GM19438 (cell line): ENCODE measurements around the gene YY1.
"Not testable (repeated sequence)": the region's sequence is repeated elsewhere in the genome, so short reads cannot be mapped to it uniquely, and the experiment has no call there.

Source experiments
- ATAC-seq: cut with Tn5 transposase; IDR thresholded peaks from one replicate; pipeline ENCODE4 v1.9.1; 2021; ENCODE audit warnings: low read depth; ENCODE audit not compliant: unreplicated experiment

YY1 gene

DNA sequence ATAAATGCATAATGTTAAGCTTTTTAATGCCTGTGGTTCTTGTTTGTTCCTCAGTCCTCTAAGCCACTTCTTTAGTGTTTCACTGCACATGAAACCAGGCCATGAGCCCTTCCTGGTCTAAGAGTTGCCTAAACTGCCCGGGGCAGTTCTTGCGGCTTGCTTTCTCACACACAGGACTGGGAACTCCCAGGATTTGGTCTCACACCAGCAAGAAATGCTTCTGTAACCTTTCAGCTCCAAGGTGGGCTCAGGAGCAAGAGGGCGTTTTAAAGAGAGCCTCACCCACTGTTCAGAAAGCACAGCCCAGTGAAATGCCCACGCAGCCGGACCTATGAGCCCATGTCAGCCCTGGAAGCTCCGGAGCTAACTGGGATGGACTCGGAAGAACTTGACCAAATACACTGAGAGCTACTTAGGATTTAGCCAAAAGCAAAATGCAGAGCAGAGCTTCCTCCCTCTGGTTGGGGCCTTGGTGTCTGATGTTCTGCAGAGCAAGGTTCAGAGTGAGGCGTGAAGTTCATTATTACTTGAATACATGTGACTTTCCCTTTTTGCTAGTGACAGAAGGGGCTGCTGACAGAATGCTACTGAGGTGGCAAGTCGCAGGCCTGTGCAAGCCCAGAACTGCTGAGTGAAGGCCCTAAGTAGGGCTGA lies 43.9 kb downstream of the YY1 start:
- ATAC-seq, result no peak

DNA sequence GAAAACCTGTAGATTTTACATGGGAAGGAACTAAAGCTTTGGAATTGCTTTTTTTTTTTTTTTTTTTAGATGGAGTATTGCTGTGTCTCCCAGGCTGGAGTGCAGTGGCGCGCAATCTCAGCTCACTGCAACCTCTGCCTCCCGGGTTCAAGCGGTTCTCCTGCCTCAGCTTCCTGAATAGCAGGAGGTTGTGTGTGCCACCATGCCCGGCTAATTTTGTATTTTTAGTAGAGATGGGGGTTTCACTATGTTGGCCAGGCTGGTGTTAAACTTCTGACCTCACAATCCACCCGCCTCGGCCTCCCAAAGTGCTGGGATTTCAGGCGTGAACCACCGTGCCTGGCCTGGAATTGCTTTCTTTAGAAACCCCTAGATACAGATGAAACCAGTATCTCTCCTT lies 44.5 kb downstream of the YY1 start:
- ATAC-seq, result not testable (repeated sequence)

DNA sequence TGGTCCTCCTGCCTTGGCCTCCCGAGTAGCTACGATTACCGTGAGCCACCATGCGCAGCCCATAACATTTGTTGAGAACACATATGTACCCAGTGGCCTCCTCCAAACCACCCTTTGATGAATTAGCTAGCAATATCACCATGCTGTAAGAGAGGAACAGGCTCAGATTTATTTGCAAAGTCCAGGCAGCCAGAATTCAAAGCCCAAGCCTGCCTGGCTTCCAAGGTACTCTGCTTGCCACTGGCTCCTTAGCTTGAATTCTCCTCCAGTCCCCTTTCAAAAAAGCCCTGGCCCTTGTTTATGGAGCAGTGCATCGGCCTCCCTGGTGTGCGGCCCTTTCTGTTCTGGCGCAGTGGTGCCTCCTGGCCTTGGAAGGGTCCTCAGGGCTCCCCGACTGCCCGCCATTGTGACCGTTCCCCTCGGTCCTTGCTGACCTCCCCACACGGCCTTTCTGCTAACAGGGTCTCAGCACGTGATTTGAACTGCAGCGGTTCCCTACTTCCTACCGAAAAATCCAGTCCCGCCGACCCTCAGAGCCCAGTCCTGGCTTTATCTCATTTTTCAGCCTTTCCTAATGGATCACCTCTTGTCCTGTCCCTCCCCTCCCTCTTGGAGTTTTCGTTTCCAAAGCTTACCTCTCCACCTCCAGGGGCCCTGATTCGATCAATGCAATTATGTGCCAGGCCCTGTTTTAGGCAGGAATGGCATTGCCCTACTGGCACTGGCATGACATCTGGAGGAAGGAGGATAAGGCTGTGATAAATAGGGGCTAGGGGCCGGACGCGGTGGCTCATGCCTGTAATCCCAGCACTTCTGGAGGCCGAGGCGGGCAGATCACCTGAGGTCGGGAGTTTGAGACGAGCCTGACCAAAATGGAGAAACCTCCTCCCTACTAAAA lies 45.3 kb downstream of the YY1 start:
- ATAC-seq, result no peak

DNA sequence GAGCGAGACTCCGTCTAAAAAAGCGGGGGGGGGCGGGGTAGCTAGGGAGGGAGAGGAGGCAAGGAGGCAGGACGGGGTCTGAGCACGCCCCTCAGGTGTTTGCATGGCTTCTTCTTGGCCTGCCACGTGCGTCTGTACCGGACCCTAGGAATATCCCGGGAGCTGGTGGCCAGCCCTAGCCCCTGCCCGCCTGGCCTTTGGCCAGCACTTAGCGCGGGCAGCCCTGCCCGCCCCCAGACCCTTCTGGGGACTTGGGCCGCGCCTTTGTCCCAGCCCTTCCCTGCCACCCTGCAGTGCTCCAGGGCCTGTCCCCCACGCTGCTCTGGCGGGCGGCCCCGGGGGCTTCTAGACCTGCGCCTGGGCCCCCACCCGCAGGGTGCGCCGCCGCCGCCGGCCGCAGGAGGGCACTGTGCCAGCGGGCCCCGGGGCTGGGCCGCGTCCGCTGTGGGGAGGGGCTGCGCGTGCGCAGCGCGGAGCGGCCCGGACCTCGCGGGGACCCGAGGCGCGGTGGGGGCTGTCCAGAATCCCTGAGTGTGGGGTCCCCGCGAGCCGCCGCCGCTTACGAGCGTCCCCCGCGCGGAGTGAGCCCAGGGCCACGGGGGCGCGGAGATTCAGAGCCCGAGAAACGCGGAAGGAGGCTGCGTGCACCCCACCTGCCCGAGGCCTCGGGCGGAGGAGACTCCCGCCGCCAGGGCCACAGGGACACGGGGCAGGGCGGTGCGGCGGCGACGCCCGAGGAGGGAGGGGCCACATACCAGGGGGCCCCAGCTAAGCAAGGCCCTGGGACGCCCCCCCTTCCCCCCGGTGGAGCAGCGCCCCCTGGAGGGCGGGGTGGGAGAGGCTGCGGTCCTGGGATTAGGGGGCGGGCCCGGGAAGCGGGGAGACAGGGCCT lies 46.3 kb downstream of the YY1 start:
- ATAC-seq, result peak; percentile 80

DNA sequence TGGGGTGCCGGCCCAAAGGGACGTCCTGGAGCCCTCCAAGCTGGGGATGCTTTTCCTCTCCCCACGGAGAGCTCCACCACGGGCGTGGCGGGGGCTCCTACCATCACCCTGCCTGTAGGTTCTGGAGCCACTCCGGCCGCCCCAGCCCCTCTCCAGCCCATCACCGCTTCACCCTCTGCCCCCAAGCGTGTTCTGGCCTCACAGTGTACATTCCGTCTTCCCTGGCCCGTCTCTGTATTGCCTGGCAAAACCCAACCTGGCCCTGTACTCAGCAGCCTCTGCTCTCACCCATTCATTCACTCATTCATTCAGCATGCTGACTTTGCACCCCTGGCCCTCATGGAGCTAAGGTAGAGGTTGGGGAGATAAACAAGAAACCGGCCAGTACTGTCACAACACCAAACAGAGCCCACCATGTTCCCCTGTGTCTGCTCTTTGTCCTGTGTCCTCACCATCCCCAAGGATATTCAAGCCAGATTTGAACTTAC lies 47.0 kb downstream of the YY1 start:
- no peak for ATAC-seq

DNA sequence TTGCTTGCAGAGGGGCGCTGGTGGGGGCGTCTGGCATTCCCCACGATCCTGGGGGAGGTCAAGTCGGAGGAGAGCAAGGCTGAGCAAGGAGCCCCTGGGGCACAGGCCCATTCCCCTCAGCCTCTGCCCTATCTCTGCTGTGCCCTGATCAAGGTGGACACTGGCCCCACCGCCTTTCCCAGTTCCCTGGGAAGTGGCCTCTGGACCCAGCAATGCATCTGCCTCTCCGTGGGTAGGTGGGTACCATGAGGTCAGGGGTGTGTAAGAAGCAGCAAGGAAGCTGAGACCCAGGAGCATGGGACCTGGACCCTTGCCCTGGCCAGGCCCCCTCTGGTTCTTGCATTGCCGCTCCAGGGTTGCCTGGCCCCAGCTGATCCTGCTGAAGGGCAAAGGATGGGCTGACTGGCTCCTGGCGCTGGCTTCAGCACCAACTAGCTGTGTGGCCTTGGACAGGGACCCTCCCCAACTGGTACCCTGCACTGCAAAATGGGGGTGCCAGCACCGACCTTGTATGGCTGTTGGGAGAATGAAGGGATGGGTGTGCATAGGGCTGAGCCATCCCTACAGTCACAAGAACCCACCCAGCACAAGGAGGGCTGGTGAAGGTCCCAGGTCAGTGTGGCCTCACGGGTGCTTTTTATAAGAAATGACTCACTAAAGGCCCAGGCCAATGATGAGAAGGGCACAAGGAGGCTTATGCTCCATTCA lies 47.7 kb downstream of the YY1 start:
- ATAC-seq, result no peak

DNA sequence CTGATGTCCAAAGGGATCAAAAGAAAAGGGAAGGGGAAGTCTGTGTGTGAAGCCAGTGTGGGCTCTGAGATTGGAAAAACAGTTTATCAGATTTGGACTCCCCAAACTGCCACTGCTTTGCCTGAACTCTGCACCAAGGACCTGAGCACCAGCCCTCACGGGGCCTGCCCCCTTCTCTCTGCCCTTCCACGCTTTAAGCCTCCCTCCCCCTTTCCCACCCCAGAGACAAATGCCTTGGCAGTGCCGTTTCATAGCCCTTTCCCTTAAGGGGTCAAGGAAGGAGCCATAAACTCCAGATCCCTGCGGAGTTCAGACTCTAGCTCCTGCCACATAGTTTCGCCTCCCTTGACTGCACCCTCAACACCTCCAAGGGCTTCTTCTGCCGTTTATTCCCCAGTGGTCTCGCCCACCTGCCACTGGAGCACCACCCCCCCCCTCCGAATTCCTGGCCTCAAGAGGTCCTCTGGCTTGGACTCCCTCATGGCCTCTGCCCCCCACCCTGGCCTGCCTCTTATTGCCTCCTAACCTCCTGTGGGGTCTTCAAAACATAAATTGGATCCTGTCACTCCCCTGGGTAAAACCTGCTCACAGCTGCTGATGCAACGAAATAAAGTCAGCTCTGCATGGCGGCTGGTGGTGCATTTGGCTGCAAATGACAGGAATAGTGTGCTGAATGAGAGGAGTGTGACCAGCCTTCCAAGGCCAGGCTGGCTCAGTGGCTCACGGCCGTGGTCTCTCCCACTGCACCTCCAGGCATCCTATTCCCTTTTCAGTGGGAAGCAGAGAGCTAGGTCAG lies 48.5 kb downstream of the YY1 start:
- no peak for ATAC-seq

DNA sequence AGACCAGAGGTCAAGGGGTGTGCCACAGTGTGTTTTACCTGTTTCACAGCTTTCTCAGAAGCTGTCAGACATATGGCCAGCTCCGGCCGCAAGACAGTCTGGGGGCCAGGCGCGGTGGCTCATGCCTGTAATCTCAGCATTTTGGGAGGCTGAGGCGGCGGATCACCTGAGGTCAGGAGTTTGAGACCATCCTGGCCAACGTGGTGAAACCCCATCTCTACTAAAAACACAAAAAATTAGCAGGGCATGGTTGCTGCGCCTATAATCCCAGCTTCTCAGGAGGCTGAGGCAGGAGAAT lies 49.0 kb downstream of the YY1 start:
- not testable (repeated sequence) for ATAC-seq

DNA sequence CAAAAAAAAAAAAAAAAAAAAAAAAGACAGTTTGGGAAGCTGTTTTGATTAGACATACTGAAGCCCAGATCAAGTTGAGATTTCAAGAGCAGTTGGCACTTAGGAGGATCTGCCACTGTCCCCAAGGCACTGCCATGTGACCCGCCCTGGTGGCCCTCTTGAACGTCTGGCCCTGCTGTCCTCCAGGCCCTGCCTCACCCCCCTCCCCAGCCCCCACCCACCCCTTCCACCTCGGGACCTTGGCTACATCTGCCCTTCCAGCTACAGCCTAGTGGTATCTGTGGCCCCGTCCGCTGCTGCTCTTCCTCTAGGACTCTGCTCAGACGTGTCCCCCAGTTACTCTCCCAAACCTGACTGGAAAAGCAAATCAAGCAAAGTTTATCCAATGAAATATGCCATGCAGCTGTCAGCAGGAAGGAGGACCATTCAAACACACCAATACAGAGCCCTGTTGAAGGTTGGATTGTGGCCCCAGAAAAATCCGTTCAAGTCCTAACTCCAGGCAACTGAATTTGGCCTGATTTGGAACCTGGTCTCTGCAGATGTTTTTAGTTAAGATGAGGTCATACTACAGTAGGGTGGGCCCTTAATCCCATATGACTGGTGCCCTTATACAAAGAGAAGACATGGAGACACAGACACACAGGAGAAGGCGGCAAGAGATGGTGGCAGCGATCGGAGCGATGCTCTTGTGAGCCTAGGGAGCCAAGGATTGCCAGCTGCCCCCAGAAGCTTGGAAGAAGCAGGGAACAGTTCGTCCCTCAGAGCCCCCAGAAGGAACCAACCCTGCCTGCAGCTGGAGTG lies 49.6 kb downstream of the YY1 start:
- ATAC-seq, result no peak

DNA sequence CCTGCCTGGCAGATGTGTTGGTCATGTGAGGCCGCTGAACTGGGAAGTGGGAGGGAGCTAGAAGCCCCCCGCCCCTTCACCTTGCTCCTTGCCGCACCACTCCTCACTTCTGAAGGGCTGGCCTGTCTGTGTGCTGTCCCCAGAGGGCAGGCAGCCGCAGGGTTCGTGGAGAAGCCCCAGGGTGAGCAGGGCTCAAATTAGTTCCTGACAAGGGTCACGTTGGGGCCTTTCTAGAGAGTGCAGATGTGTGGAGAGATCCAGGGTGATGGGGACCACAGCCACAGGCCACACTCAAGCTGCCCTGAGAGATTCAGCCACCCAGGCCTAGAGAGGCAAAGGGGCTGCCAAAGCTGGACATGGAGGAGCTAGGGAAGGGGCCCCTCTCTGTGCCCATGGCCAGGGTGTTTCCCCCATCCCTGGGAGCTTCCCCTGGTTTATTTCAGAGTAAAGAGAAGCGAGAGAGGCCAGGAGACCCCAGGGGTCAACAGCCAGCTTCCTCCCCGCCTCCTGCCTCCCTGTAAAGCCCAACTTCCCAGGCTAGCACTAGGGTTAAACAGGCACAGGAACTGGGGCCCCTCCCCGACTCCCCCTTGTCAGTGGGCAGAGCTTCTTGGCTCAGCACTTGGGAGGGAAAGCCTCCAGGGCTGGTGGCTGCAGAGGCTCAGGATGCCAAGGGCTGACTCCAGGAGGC lies 51.1 kb downstream of the YY1 start:
- ATAC-seq, result no peak

DNA sequence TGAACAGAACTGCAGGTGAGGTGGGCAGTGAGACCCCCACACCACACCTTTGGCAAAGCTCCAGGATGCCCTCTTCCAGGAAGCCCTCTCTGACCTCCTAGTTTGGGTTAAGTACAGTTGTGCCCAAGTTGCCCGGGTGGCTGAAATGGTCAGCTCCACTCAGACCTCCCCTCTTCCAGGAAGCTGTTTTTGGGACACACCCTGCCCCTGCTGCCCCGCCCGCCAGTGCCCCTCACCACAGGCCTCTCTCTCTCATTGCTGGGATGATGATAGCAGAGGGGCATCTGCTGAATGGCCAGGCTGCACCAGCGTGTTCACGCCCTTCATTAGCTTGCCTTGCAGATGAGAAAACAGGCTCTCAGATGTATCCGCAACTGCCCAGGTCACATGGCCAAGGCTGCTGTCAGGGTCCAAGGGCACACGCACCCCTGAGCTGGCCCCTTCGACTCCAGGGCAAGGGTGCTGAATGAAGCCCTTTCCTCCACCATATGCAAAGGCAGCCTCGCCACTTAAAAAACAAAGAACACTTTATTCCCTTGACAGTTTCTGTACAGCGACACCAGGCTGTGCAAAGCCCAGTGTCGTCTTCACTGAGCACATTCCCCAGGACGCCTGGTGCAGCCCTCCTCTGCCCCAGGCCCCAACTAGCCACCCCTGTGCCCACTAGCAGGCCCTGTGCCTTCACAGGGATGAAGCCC lies 51.8 kb downstream of the YY1 start:
- ATAC-seq, result no peak

DNA sequence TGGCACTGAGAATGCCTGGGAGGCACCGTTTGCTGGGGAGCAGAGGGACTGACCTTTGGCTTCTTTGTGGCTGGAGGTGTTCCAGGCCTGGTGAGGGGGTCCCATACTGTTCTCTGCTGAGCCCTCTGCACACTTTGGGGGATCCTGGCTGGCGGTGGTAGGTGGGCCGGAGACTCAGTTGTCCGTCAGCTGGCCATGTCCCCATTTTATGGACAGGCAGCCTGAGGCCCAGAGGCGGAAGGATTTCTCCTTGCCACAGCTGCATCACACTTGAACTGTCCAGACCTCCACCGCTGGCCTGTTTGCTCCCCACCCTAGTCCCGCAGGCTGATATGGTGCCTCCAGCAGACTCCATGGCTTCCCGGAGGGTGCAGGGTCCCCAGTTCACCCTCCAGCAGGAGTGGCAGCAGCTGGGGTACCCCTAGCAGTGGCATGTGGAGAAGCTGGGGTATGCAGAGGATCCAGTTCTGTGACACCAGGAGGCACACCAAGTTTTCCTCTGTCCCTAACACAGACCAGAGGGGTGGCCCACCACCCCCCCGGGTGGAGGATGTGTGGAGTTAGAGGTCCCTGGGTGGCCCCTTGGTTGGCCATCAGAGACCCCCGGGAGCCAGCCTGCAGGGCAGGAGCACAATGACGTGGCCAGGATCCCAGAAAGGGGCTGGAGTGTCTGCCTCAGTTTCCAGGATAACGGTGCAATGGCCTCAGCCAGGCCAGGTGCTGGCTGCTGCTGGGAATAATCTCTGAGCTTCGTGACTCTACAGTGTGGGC lies 52.5 kb downstream of the YY1 start:
- ATAC-seq, result no peak

DNA sequence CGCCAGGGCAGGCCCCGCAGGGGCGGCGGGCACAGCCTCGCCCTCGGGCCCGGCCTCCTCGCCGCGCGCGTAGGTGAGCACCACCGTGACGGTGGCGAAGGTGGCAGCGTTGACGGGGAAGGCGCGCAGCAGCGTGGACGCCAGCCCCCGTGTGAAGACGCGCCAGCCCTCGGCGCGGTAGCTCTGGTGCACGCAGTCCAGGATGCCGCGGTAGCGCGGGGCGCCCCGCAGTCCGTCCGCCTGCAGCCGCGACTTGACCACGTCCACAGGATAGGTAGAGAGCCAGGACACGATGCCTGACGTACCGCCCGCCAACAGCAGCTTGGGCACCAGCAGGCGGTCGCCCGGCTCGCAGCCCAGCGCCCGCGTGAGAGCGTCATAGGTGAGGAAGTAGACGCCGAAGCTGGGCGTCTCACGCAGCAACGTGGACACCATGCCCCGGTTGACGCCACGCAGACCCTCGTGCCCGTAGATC lies 53.4 kb downstream of the YY1 start:
- ATAC-seq, result no peak

DNA sequence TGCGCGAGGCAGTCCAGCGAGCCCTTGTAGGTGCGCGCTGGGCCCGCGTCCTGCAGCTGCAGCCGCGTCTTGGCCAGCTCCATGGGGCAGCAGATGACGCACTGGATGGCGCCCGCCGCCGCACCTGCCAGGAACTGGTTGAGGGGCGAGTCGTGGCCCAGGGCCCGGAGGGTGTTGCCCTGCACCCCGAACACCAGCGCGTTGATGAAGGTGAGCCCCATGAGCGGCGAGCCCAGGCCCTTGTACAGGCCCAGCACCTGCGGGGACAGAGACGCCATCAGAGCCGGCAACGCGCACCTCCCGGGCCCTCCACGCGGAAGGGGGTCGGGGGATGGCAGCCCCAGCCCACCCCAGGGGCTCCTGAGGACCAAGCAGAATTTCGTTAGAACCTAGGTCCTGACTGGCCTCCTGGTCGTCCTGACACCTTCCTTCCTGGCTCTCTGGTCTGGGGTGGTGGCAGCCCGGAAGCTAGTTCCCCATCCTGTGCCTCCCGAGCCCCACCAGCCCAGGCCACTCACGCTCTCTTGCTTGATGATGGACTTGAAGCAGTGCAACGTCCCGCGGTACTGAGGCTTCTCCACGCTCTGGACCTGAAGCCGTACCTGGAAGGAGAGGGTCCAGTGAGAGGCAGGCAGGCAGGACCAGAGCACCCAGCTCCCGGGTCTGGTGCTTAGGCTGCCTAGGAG lies 54.0 kb downstream of the YY1 start:
- ATAC-seq, result no peak

DNA sequence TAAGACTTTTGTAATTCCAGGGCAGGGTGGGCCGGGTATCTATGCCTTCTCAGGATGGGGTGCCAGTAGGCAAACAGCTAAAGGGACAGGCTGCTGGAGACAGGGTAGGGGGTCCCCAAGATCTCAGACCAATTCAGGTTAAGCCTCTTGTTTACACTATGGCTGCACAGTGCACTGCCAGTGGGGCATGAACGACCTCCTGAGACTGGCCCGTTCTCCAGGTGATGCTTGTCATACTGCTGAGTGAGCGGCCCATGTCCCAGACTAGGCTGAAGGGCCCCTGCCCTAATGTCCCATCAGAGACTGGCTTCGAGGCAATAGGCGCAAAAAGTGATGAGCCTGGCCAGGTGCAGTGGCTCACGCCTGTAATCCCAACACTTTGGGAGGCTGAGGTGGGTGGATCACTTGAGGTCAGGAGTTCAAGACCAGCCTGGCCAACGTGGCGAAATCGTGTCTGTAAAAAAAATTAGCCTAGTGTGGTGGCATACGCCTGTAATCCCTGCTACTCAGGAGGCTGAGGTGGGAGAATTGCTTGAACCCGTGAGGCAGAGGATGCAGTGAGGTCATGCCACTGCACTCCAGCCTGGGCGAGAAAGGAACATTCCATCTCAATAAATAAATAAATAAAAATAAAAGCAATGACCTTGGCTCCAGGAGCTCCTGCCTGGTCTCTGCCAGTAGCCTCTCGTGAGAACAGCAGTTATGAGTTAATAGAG lies 54.7 kb downstream of the YY1 start:
- no peak for ATAC-seq
